ENCODE results near the gene BEND7. TPM values are rescaled to one million over a fixed set of nuclear protein-coding genes. Genes with fewer than 3 reads are reported as not detected.

BEND7 gene
- total RNA-seq, 1 experiment from 2014 or later = 7.6 TPM

DNA sequence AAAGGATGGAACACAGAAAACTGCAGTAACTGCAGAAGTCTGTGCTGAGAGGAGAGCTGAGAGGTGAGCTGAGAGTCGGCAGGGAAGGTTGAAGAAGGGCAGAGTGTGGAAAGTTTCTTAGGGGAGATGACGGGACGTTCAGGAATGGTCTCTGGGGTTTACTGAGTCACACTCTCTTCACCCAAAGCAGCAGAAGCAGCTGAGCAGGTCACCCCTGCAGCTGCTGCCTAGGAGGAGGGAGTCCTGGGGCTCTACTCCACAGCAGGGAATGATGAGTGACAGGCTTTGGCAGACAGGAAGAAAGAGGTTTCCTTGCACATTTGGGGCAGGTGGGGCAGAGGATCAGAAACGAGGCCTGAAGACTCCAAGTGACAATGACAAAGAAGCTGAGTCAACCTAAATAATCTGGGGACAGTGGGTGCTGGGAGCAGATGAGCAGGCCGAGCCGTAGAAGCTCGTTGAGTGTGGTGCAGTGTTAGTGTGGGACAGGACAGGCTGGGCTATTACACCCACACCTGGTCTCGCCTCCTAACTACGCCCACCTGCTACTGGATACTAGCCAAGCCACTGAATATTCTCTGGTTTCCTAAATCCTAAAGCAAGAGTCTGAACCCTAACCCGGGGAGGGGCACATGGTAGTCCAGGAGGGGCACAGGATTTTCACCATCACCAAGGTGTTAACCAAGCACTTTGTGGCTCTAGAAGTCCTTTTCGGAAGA, 24.9 kb downstream of the BEND7 start:
- BruUV-seq (replicated peaks) = no TSS peak
- intact Hi-C loops (cut with micrococcal nuclease; ENCODE audit: unreplicated experiment) (no loop called here), in situ Hi-C loops (cut with HindIII; ENCODE audit: low pct_unique_long_range_greater_than_20kb, low sequenced_read_pairs) (no loop called here)
- Histone ChIP-seq H3K9me3 (ENCODE audit: control insufficient read depth, insufficient read depth, low read depth, low read length) (no peaks in the 10 kb centered on the region), H3K4me3 (ENCODE audit: low read depth in 2 of 2, low read length in 2 of 2) (no peak overlapping the region), H3K4me1 (ENCODE audit: control insufficient read depth, insufficient read depth, low read length) (no peaks in the 10 kb centered on the region), H3K27ac (ENCODE audit: low read length) (no peak overlapping the region), H3K36me3 (ENCODE audit: control insufficient read depth, insufficient read depth, low read length) (no peaks in the 10 kb centered on the region), H3K27me3 (ENCODE audit: control insufficient read depth, insufficient read depth, low read length) (no peaks in the 10 kb centered on the region)
- ChIA-PET POLR2A (no interaction called here), CTCF (interaction anchor here (1.8 kb wide), 1 partner anchor 132 kb away, joined by 7 read pairs; no protein-coding TSS in a partner anchor)
- TF ChIP-seq POLR2AphosphoS5 (IDR thresholded peaks at IDR 0.05; ENCODE audit: low read depth, low read length) (no peak), SIN3A (IDR thresholded peaks at IDR 0.05; ENCODE audit: borderline replicate concordance, insufficient read depth, low read depth, low read length) (no peak)
- TF ChIP-seq, protein P1, sequence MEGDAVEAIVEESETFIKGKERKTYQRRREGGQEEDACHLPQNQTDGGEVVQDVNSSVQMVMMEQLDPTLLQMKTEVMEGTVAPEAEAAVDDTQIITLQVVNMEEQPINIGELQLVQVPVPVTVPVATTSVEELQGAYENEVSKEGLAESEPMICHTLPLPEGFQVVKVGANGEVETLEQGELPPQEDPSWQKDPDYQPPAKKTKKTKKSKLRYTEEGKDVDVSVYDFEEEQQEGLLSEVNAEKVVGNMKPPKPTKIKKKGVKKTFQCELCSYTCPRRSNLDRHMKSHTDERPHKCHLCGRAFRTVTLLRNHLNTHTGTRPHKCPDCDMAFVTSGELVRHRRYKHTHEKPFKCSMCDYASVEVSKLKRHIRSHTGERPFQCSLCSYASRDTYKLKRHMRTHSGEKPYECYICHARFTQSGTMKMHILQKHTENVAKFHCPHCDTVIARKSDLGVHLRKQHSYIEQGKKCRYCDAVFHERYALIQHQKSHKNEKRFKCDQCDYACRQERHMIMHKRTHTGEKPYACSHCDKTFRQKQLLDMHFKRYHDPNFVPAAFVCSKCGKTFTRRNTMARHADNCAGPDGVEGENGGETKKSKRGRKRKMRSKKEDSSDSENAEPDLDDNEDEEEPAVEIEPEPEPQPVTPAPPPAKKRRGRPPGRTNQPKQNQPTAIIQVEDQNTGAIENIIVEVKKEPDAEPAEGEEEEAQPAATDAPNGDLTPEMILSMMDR (IDR thresholded peaks at IDR 0.05) = no peak
- no peak for DNase-seq (ENCODE audit: low read depth, low spot score)
- no peak for ATAC-seq

DNA sequence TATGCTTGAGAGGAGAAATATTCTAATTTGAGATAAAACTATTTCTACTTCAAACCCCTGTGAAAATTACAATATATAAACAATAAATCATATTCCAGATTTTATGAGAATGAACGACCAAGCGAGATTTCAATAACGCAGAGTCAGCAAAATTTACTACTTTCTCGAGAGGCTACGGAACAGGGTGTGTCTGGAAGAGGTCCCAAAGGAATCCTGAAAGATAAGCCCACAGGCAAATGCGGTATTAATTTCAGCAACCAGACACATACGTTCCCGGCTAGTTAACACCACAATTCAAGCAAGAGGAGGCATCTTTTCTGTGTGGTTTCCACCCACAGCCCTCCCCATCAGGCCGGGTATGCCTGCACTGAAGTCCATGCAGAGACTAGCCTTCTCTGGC, 26.4 kb downstream of the BEND7 start:
- no peaks in the 10 kb centered on the region for H3K36me3 ChIP-seq (ENCODE audit: control insufficient read depth, insufficient read depth, low read length)
- ChIA-PET POLR2A (no interaction called here), CTCF (no interaction called here)
- BruUV-seq (replicated peaks) = no TSS peak
- no peaks in the 10 kb centered on the region for H3K4me1 ChIP-seq (ENCODE audit: control insufficient read depth, insufficient read depth, low read length)
- TF ChIP-seq POLR2AphosphoS5 (IDR thresholded peaks at IDR 0.05; ENCODE audit: low read depth, low read length) (no peak), TCF7L2 (IDR thresholded peaks at IDR 0.05; ENCODE audit: low read depth, low read length) (no peak), SIN3A (IDR thresholded peaks at IDR 0.05; ENCODE audit: borderline replicate concordance, insufficient read depth, low read depth, low read length) (no peak)
- TF ChIP-seq, protein P1 (IDR thresholded peaks at IDR 0.05) = no peak
- TF ChIP-seq, protein P2, sequence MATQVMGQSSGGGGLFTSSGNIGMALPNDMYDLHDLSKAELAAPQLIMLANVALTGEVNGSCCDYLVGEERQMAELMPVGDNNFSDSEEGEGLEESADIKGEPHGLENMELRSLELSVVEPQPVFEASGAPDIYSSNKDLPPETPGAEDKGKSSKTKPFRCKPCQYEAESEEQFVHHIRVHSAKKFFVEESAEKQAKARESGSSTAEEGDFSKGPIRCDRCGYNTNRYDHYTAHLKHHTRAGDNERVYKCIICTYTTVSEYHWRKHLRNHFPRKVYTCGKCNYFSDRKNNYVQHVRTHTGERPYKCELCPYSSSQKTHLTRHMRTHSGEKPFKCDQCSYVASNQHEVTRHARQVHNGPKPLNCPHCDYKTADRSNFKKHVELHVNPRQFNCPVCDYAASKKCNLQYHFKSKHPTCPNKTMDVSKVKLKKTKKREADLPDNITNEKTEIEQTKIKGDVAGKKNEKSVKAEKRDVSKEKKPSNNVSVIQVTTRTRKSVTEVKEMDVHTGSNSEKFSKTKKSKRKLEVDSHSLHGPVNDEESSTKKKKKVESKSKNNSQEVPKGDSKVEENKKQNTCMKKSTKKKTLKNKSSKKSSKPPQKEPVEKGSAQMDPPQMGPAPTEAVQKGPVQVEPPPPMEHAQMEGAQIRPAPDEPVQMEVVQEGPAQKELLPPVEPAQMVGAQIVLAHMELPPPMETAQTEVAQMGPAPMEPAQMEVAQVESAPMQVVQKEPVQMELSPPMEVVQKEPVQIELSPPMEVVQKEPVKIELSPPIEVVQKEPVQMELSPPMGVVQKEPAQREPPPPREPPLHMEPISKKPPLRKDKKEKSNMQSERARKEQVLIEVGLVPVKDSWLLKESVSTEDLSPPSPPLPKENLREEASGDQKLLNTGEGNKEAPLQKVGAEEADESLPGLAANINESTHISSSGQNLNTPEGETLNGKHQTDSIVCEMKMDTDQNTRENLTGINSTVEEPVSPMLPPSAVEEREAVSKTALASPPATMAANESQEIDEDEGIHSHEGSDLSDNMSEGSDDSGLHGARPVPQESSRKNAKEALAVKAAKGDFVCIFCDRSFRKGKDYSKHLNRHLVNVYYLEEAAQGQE (IDR thresholded peaks at IDR 0.05; ENCODE audit: insufficient read depth in 1 of 2, low read depth in 2 of 2, low read length in 1 of 2) = no peak
- no peak for ATAC-seq
- DNase-seq (ENCODE audit: low read depth, low spot score) = no peak
- no peak overlapping the region for H3K27ac ChIP-seq (ENCODE audit: low read length)
- intact Hi-C loops (cut with micrococcal nuclease; ENCODE audit: unreplicated experiment) (no loop called here), in situ Hi-C loops (cut with HindIII; ENCODE audit: low pct_unique_long_range_greater_than_20kb, low sequenced_read_pairs) (no loop called here)
- no peak overlapping the region for H3K4me3 ChIP-seq (ENCODE audit: low read depth in 2 of 2, low read length in 2 of 2)
- H3K27me3 ChIP-seq (ENCODE audit: control insufficient read depth, insufficient read depth, low read length) = no peaks in the 10 kb centered on the region
- no peaks in the 10 kb centered on the region for H3K9me3 ChIP-seq (ENCODE audit: control insufficient read depth, insufficient read depth, low read depth, low read length)

Data from Panc1 (cell line).